GM18505 (cell line): ENCODE results near the gene SLC22A16.
"Not testable (repeated sequence)": the region's sequence is repeated elsewhere in the genome, so short reads cannot be mapped to it uniquely, and the experiment has no call there.

Experiments used
- ATAC-seq: cut with Tn5 transposase; IDR thresholded peaks from one replicate; pipeline ENCODE4 v1.9.1; 2021; ENCODE audit not compliant: unreplicated experiment
- POLR2A ChIP-seq: IDR thresholded peaks from 4 replicates; pipeline ENCODE4 v1.6.1; 2011; ENCODE audit warnings: borderline replicate concordance; ENCODE audit not compliant: insufficient read depth, insufficient read length; ENCODE audit errors: extremely low read depth

Gene SLC22A16

DNA sequence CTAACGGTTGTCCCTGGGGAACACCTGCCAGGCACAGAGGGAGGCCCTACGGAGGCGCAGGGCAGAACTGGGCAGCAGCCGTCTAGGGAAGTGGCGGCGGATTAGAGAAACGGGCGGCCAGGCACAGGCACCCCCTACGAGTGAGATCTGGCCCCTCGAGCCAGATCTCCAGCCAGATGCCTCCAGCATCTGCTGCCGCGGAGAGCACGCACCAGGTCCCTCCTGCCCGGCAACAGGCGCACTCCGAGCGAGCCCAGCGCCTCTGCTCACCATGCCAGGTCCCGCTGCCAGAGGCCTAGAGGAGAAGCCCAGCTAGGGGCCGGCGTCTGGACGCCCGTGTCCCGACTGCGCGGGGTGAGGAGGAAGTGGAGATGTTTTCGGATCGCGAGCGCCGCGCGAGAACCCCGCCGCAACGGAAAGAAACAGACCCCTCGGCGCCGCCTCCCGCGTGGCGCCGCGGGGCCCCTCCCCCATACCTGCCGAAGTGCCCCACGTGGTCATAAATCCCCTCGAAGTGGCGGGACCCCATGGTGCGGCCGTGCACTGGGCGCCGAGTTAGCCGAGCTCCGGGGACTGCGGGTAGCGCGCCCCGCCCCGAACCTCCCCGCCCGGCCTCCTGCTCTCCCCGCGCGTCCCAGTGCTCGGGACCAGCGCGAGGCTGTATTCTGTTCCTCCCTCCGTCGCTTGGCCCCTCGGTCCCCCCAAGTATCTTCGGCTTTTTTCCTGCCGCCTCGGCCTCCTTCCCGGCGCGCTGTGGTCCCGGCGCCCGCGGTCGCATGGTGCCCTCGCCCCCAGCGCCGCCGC lies at the start of gene SLC22A16:
TSS of gene SLC22A16 (minus strand) at position 568 of the 804 bp plus-strand sequence. CDS start at position 529, 39 bp downstream.
- no peak for TF ChIP-seq POLR2A
- no peak for ATAC-seq

DNA sequence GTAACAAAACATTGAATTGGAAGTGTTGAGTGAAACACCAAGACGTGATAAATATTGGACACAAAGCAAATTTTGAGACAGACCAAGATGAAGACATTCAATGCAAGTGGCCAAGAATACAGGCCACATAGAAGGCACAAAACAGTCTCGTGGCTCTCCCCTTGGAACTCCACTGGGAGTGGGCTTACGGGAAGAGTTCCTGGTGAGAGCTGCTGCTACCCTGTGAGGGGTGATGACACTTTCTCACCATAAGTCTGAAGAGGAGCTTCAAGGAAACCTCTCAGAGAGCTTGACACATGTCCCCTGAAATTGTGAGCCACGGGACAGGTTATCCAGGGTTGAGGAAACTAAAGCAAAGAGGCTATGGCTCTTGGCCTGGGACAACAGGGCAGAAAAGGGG lies 48.6 kb upstream of the SLC22A16 start:
- TF ChIP-seq POLR2A: no peak

DNA sequence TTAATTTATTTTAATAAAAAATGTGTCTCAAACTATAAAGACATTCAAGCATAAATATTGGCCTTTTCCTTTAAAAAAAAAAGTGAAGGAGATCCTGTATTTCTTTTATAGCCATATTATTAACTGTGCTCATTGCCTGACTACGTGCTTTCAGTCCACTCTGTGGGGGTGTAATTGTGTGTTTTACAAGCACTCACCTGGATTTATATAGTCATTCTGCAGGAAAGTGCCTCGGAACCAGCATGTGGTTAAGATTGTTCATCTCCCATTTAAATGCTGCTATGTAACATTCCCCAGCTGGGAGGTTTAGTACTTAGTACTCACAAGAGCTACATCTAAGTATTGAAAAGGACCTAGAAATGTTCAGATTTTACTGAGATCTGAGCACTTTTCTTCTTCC lies 47.9 kb upstream of the SLC22A16 start:
- no peak for ATAC-seq

More for the DNA sequence above, 48.6 kb upstream of the SLC22A16 start:
- ATAC-seq: no peak

GRCh38 chr6:110523451-110524021 lies 47.1 kb upstream of the SLC22A16 start:
- TF ChIP-seq POLR2A: no peak
- no peak for ATAC-seq

More for the DNA sequence above, 47.9 kb upstream of the SLC22A16 start:
- TF ChIP-seq POLR2A: no peak

- no peak for ATAC-seq
- TF ChIP-seq POLR2A: no peak
Observed at GRCh38 chr6:110522427-110522826, 46.0 kb upstream of the SLC22A16 start.

GRCh38 chr6:110520992-110521543 lies 44.7 kb upstream of the SLC22A16 start:
- no peak for ATAC-seq
- TF ChIP-seq POLR2A: no peak

DNA sequence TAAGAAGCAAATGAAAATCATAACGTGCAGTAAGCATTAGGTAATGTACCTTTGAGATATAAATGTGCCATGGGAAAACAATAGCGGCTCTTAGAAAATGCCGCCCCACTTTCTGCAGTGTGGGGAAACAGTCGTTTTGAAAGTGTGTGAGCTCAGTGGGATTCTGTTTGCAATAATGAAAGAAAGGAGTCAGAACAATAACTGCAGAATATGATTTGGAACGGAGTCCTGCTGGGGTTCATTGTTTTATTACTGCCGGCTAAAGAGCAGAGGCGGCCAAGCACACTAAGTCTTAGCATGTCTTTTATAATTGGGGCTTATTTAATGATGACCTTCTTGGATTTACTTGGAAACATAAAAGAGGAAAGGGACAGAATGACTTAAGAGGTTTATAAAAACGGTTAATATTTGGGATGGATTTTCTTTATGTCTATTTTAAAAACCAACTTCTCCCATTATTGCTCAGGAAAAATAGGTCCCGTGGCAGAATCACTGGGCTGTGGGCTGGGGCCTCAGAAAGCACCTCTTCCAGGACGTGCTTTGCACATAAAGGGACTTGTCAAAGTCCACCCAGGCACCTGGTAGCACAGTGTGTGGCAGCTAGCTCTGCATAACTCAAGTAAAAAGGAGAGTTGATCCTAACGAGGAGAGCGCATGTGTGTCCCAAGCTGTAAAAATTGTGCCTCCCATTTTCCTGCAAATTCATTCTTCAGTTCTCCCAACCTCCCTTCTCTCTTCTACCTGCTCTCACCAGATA lies 44.0 kb upstream of the SLC22A16 start:
- TF ChIP-seq POLR2A: no peak

DNA sequence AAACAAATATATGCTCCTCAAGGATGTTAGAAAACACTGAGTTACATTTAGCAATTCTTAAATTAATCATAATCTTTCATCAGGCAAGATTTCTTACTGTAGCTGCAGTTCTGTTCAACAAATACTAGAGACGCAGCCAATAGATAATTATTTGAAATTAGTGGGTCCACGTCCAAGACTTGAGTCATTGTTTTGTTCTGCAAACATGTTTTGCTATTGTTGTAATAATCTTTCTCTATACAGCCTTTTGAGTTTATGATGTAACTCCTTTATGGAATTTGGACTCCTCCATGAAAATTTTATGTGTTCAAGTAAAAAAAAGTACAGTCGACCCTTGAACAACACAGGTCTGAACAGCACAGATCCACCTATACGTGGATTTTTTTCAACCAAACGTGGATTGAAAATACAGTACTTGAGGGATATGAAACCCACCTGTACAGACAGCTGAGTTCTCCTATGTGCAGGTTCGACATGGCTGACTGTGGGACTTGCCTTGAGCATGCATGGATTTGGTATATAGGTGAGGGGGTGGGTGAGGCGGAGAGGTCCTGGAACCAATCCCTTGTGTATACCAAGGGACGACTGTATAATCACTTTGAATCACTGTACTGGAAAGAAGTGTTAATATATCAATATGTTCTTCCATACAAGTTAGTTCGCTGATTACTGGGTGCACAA lies 41.3 kb upstream of the SLC22A16 start:
- no peak for ATAC-seq
- TF ChIP-seq POLR2A: no peak

More for the DNA sequence above, 44.0 kb upstream of the SLC22A16 start:
- ATAC-seq: no peak

DNA sequence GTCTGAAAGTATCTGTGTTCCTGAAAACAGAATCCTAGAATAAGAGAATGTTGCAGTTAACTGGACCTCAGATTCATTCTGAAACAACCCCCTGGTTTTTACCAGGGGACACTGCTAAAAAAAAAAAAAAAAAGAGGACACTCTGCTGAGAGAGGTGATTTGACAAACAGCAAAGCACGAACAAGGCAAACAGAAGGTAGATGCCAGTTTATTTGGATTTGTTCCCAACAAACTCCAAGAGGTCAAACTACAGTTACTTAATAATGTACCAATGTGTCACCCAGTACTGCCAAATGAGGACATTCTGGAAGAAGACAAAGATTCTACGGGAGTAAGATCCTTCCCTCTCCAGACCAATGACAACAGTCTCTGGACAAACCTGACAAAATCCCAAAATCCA lies 40.6 kb upstream of the SLC22A16 start:
- TF ChIP-seq POLR2A: no peak
- ATAC-seq: no peak

DNA sequence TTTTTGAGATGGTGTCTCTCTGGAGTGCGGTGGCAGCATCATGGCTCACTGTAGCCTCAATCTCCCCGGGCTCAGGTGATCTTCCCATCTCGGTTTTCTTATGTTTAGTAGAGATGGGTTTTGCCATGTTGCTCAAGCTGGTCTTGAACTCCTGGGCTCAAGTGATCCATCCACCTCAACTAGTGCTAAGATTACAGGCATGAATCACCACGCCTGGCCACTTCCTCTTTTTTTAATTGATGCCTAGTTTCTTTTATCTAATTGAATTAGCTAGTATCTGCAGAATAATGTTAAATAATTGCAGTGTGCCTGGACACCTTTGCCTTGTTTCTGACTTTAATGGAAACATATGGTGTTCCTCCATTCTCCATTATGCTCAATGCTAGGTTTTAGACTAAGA lies 38.4 kb upstream of the SLC22A16 start:
- no peak for TF ChIP-seq POLR2A
- no peak for ATAC-seq

GRCh38 chr6:110512991-110513390 lies 36.6 kb upstream of the SLC22A16 start:
- TF ChIP-seq POLR2A: no peak
- no peak for ATAC-seq

GRCh38 chr6:110512549-110512948 lies 36.1 kb upstream of the SLC22A16 start:
- not testable (repeated sequence) for ATAC-seq

- no peak for TF ChIP-seq POLR2A
- ATAC-seq: no peak
Observed at GRCh38 chr6:110511401-110511800, 35.0 kb upstream of the SLC22A16 start.

- no peak for ATAC-seq
Observed at GRCh38 chr6:110509617-110510241, 33.3 kb upstream of the SLC22A16 start.

GRCh38 chr6:110504891-110505290 lies 28.5 kb upstream of the SLC22A16 start:
- not testable (repeated sequence) for ATAC-seq

More at GRCh38 chr6:110509617-110510241, 33.3 kb upstream of the SLC22A16 start:
- no peak for TF ChIP-seq POLR2A
